ENCODE data around the gene TNNC1. TPM values are rescaled to one million over a fixed set of nuclear protein-coding genes. Genes with fewer than 3 reads are reported as not detected.
A peak's percentile ranks its signal among the peaks of the same experiment; 100 is the strongest.

TNNC1 gene
- total RNA-seq, 1 experiment from 2014 or later, result not detected

DNA sequence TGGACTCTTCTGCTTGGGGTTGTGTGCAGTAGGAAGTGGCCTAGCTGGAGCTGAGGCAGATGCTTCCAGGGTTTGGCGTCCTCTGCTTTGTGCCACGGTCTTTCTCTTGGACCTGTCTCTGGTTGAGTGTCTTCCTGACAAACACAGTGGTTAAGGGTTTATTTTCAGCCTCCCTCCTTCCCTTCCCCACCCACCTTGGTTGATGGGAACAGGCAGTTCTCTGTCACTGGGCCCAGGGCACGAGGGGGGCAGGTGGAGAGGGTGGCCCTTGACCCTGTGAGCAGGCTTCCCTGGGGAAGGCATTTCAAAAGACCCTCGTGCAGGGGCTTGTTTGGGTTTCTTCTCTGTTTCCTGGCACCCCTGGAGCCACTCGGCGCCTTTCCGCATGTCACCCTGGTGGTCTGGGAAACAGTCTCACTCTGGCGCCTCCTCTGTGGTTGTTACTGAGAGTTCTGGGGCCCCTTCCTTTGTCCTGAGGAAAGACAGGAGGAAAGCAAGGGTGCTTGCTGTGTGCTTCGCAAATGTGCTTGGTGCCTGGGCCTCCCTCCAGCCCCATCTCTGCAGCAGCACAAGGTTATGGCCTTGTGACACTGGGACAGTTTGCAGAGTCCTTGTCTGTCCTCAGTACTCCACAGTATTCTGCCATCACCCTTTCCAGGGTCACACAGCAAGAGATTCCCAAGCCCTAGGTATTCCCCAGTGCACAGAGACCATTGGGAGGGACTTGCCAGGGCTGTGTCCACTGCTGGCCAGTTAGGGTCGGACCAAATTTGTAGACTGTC lies 31.0 kb upstream of the TNNC1 start:
- no peak for DNase-seq (ENCODE audit: low read depth)

DNA sequence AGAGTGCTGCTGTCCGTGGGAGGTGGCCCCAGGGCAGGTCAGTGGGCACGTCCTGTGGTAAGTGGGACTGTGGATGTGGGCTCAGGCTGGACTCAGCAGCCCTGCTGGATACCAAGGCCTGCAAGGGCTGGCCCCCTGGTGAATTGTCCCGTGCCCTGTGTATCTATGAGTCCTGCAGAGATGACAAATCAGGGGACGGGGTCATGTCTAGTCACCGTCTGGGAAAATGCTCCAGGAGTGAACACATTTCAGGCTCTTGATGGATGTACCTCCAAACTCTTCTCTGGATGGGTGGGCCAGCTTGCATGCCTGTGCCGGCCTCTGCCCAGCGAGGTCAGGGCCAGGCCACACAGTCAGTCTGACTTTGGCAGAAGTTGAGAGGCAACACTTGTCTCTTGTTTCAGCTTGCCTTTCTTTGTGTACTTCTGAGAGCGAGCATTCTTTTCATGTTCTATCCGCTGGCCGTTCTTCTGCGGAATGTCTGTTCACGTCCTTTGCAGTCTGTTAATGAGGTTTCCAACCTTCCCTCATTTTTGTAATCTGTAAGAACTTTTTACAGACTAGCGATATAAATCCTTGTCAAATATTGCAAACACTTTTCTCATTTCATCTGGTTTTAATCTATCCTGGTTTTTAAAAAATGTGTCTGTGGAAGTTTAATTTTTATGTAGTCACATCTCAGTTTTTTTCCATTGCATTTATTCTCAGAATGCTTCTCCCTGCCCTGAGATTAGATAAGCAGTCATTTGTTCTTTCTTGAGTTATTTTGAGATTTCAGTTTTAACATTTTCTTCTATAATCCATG lies 29.9 kb upstream of the TNNC1 start:
- DNase-seq (ENCODE audit: low read depth), result no peak

DNA sequence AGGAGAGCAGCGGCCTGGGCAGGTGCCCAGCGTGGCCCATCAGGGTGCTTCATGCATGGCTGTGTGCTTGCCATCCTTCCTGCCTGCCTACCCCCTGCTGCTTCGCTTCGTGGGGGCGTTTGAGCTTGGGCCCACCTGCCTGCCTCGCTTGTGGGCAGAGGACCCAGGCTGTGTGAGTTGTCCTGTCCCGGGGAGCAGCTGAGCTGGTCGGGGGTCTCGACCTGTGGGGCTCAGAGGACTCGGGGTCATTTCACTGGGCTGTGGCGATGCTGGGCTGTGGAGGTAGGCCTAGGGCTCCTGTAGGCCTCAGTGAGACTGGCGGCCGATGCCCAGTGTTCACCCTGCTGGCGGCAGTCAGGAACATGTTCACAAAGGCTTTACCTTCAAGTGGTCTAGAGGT lies 29.2 kb upstream of the TNNC1 start:
- no peak for DNase-seq (ENCODE audit: low read depth)

DNA sequence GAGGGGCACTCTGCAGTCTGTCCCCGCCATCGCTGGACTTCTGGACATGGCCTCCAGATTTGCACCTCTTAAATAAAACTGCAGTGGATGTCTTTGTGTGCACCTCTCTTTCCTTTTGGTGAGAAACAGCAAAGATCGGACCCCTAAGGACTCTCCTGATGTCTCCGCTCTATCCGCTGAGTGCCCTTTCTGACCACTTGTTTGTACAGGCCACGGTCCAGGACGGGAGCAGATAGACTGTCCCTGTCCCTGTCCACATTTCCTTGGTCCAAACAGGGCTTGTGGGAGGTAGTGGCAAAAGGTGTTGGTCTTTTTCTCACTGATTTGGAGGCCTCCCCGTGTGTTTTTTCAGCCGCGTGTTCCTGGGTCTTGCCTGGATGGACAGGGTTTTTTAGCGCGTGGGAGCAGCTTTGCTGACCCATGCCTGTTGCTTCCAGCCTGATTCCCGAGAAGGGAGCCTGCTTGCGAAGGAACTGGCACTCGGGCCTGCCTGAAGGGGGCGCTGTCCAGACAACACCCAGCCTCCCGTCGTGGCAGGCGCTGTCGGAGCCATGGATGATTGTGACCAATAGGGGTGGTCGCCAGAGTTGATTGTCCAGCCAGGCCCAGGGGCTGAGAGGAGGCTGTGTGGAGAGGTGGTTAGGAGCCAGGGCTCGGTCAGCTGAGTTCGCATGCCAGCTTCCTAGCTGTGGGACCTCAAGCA lies 28.1 kb upstream of the TNNC1 start:
- no peak for DNase-seq (ENCODE audit: low read depth)

- DNase-seq (ENCODE audit: low read depth), result no peak
Observed at GRCh38 chr3:52480768-52481715, 27.2 kb upstream of the TNNC1 start.

DNA sequence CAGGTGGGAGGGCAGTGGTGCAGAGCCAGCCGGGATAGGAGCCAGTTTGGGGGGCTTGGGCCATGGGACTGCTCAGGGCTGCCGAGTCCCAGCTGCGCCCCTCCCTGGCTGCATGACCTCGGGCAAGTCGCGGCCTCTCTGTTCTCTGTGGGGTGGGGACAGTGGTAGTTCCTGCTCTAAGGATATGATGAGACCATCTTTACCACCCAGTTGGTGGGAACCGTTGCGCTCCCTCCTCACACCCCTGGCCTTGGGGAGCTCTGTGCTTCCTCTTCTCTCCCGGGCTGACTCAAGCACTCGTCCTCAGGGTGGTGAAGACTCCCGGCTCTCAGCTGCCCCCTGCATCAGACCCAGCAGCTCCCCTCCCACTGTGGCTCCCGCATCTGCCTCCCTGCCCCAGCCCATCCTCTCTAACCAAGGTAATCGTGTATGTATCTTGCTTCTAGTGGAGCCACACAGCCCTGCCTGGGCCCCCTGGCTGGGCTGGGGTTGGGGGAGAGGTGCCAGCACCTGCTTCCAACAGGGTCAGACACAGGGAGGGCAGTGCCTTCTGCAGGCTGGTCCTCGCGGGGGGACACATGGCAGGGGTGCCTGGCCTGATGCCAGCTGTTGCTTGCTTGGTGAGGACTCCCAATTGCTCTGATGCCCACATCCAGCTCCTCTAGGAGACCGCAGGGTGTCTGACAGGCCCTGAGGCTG lies 26.2 kb upstream of the TNNC1 start:
- DNase-seq (ENCODE audit: low read depth), result no peak

- DNase-seq (ENCODE audit: low read depth), result no peak
Observed at GRCh38 chr3:52479037-52479876, 25.4 kb upstream of the TNNC1 start.

GRCh38 chr3:52477796-52478095 lies 23.9 kb upstream of the TNNC1 start:
- no peak for DNase-seq (ENCODE audit: low read depth)

GRCh38 chr3:52477076-52477795 lies 23.4 kb upstream of the TNNC1 start:
- DNase-seq (ENCODE audit: low read depth), result no peak

DNA sequence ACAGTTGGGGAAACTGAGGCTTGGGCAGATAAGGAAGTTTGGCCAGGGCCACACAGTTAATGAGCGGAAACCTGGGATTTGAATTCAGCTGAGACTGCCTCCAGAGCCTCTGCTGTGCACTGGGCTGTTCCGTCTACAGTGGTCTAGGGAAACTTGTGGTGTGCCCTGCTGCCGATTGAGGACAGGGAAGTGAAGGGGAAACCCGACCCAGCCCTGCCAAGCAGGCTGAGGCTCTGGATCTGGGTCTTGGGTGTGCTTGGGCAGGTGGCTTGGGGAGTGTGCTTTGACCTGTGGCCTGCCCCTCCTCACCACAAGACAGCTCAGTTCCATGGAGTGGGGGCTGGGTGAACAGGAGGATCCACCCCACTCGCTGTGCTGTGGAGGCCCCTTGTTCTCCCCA lies 19.2 kb upstream of the TNNC1 start:
- DNase-seq (ENCODE audit: low read depth), result no peak

DNA sequence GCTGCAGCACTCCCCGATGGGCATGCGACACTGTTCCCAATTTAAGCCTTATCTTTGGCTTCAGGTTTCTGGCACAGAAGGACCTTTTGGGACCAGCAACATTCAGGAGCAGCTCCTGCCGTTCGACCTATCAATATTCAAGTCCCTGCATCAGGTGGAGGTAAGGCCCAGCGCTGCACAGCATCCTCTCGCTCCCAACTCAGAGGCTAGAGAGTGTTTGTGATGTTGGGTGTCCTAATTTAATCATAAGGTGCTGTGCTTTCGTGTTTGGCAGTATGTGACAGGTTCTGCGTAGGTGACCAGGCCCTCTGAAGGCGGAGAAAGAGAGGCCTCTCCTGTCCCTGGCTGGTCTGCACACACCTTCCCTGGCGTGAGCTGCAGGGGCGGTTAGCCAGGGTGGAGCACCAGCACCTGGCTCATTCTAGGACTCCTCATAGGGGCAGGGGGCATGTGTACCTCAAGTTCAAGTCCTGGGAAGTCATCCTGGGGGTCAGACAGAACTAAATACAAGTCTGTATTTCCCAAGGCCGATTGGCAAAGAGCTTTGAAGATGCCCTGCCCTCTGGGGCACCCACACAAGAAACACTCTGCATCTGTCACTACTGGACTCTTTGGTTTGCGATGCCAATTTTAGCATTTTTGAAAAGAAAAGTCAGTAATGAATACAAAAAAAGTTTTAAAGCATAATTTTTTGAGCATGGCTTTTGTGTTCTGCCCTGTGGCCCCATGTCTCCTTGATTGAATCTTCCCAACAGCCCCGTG lies 18.6 kb upstream of the TNNC1 start:
- DNase-seq (ENCODE audit: low read depth), result no peak

DNA sequence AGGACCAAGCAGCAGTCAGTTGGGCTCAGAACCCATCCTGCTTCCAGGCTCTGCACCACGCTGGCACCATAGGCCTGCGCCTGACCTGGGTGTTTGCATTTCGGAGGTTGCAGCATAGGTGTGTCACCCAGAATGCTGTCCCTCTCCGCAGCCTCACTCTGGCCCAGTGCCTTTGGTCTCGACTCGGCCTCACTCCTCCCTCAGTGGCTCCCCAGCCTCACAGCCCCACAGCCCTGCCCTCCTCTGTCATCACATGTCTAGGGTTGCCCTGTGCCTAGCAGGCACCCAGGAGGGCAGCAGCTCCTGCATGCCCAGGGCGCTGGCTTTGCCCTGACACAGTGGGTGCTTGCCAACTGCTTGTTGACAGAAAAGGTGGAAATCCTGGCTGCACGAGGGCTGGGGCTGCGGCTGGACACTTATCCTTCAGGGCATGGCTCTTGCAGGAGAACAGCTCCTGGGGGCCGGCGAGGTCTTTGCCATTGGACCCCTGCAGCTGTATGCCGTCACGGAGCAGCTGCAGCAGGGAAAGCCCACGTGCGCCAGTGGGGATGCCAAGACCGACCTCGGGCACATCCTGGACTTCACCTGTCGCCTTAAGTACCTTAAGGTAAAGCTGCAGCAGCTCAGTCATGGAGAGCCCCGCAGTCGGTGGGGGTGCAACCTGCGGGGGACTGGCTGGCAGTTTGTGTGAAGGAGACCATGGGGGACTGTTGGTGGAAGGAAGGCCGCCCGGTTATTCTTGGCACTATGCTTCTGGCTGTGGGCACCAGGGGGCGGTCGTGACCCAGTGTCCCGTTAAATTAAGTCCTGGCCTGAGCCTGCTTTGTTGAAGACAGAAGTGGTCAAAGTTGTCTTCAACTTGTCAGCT lies 17.8 kb upstream of the TNNC1 start:
- DNase-seq (ENCODE audit: low read depth), result peak; percentile 57

DNA sequence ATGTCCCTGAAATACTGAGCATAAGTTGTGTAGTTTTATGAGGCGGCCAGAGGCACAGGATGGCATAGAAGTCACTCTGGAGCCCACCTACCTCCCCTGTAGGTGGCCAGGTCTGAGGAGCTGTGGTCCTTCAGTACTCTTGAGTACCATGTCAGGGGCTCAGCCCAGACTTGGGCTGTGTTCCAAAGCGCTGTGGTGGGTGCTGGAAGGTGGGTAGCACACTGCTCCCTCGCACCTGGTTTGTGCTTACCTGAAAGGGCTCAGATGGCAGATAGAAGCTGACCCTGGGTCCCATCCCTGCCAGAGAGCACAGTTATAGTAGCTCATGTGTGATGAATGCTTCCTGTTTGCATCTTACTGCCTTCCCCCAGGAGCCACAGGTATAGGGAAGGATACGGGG lies 17.1 kb upstream of the TNNC1 start:
- DNase-seq (ENCODE audit: low read depth), result no peak

DNA sequence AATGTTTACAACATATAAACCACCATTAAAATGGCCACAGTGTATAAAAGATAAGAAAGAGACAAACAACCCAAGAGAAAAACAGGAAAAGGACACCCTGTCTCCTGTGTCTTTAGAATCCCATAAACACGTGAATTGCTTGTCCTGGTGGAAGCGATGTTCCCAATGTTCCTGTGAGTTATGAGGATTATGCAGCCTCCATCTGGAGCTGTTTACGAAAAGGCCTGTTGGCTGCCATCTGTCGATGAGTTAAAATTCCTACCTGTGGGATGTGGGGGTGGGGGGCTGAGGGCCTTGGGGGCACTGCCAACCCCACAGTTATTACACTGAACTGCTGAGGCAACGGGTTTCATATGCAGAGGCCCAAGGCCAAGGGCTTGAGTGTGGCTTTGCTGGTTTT lies 15.2 kb upstream of the TNNC1 start:
- no peak for DNase-seq (ENCODE audit: low read depth)

DNA sequence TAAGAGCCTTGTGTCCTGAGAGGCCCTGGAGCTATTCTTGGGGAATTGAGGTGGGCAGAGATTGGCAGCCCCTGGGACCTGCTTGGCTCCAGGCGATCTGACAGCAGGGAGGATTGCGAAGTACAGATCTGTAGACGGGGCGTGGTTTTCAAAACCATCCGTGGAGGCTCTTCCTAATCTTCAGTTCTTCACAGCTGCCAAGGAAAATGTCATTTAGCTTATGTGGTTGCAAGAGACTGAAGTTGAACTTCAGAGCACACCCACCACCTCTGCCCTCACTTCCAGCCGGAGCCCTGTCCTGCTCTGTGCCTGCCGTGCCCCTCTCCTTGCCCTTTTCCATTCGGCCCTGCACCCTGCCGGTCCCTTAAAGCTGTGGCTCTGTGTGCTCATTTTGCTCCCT lies 14.5 kb upstream of the TNNC1 start:
- DNase-seq (ENCODE audit: low read depth), result no peak

DNA sequence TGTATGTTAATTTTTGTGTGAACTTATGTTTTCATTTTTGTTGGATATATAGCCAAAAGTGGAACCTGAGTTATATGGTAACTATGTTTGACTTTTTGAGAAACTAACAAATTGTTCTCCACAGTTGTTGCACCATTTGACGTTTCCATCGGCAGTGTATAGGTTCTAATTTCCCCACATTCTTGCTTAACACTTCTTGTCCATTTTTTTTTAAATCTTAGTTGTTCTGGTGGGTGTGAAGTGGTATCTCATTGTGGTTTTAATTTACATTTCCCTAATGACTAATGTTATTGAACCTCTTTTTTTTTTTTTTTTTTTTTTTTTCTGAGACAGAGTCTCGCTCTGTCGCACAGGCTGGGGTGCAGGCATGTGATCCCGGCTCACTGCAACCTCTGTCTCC lies 9.6 kb upstream of the TNNC1 start:
- DNase-seq (ENCODE audit: low read depth), result no peak

- DNase-seq (ENCODE audit: low read depth), result no peak
Observed at GRCh38 chr3:52461874-52462273, 8.0 kb upstream of the TNNC1 start.
